ENCODE data around the gene TRIP13.
"Not testable (repeated sequence)": the region's sequence is repeated elsewhere in the genome, so short reads cannot be mapped to it uniquely, and the experiment has no call there.

TRIP13 gene

GRCh38 chr5:909994-910768 is 17.5 kb downstream of the TRIP13 start:
- peaks cover 6% of the 10 kb centered on the region; the same call in 1 of the 2 replicates for H4K20me1 ChIP-seq
- no peaks in the 10 kb centered on the region for H3K9me3 ChIP-seq
- no peak overlapping the region for H3K4me3 ChIP-seq
- peak overlapping the region; percentile 26; the same call in 1 of the 2 replicates for H3K27ac ChIP-seq
- H3K4me1 ChIP-seq = peaks cover 15% of the 10 kb centered on the region
- H3K9ac ChIP-seq = peak overlapping the region; percentile 29; the same call in 1 of the 2 replicates
- no peaks in the 10 kb centered on the region for H3K27me3 ChIP-seq
- H3K36me3 ChIP-seq = peaks cover 90% of the 10 kb centered on the region
- TF ChIP-seq Cebpa-rat (IDR thresholded peaks at IDR 0.05) = no peak
- peak overlapping the region; percentile 34; the same call in 1 of the 2 replicates for H3K4me2 ChIP-seq

GRCh38 chr5:910769-911160 is 18.1 kb downstream of the TRIP13 start:
- no peak overlapping the region for H3K4me3 ChIP-seq
- H4K20me1 ChIP-seq = peaks cover 6% of the 10 kb centered on the region; the same call in 1 of the 2 replicates
- H3K36me3 ChIP-seq = peaks cover 90% of the 10 kb centered on the region
- no peak for TF ChIP-seq Cebpa-rat (IDR thresholded peaks at IDR 0.05)
- peak overlapping the region; percentile 34; the same call in 1 of the 2 replicates for H3K4me2 ChIP-seq
- H3K27me3 ChIP-seq = no peaks in the 10 kb centered on the region
- H3K27ac ChIP-seq = peak overlapping the region; percentile 26; the same call in 1 of the 2 replicates
- H3K9me3 ChIP-seq = no peaks in the 10 kb centered on the region
- peaks cover 10% of the 10 kb centered on the region for H3K4me1 ChIP-seq
- H3K9ac ChIP-seq = peak overlapping the region; percentile 29; the same call in 1 of the 2 replicates

- Histone ChIP-seq H3K27me3 (no peaks in the 10 kb centered on the region), H3K4me3 (no peak overlapping the region), H3K4me1 (peaks cover 8% of the 10 kb centered on the region), H4K20me1 (peaks cover 6% of the 10 kb centered on the region; the same call in 1 of the 2 replicates), H3K9me3 (no peaks in the 10 kb centered on the region), H3K4me2 (no peak overlapping the region), H3K27ac (no peak overlapping the region), H3K36me3 (peaks cover 90% of the 10 kb centered on the region), H3K9ac (no peak overlapping the region)
- TF ChIP-seq Cebpa-rat (IDR thresholded peaks at IDR 0.05) = no peak
Observed at GRCh38 chr5:911601-912000, 18.9 kb downstream of the TRIP13 start.

GRCh38 chr5:912280-913091 is 19.8 kb downstream of the TRIP13 start:
- TF ChIP-seq Cebpa-rat (IDR thresholded peaks at IDR 0.05) = no peak
- peaks cover 8% of the 10 kb centered on the region for H3K4me1 ChIP-seq
- no peak overlapping the region for H3K9ac ChIP-seq
- H3K27me3 ChIP-seq = no peaks in the 10 kb centered on the region
- peaks cover 6% of the 10 kb centered on the region; the same call in 1 of the 2 replicates for H4K20me1 ChIP-seq
- H3K4me3 ChIP-seq = no peak overlapping the region
- peaks cover 90% of the 10 kb centered on the region for H3K36me3 ChIP-seq
- no peak overlapping the region for H3K27ac ChIP-seq
- no peak overlapping the region for H3K4me2 ChIP-seq
- H3K9me3 ChIP-seq = no peaks in the 10 kb centered on the region

GRCh38 chr5:914174-914573 is 21.5 kb downstream of the TRIP13 start:
- no peak overlapping the region for H3K4me2 ChIP-seq
- H3K4me1 ChIP-seq = peaks cover 8% of the 10 kb centered on the region
- no peak overlapping the region for H3K9ac ChIP-seq
- no peaks in the 10 kb centered on the region for H3K9me3 ChIP-seq
- no peaks in the 10 kb centered on the region for H3K27me3 ChIP-seq
- TF ChIP-seq Cebpa-rat (IDR thresholded peaks at IDR 0.05) = no peak
- no peak overlapping the region for H3K27ac ChIP-seq
- peaks cover 6% of the 10 kb centered on the region; the same call in 1 of the 2 replicates for H4K20me1 ChIP-seq
- no peak overlapping the region for H3K4me3 ChIP-seq
- H3K36me3 ChIP-seq = peaks cover 89% of the 10 kb centered on the region

GRCh38 chr5:914612-915011 is 21.9 kb downstream of the TRIP13 start:
- H3K4me3 ChIP-seq = no peak overlapping the region
- H3K36me3 ChIP-seq = peaks cover 86% of the 10 kb centered on the region
- no peaks in the 10 kb centered on the region for H3K27me3 ChIP-seq
- H3K9ac ChIP-seq = no peak overlapping the region
- TF ChIP-seq Cebpa-rat (IDR thresholded peaks at IDR 0.05) = no peak
- H4K20me1 ChIP-seq = peaks cover 6% of the 10 kb centered on the region; the same call in 1 of the 2 replicates
- H3K9me3 ChIP-seq = no peaks in the 10 kb centered on the region
- H3K4me2 ChIP-seq = no peak overlapping the region
- no peak overlapping the region for H3K27ac ChIP-seq
- peaks cover 8% of the 10 kb centered on the region for H3K4me1 ChIP-seq

- Histone ChIP-seq H3K9ac (0 out of 2 replicates have a peak overlapping the region, but pooled peaks have one; percentile 1), H3K36me3 (peaks cover 79% of the 10 kb centered on the region)
- not testable (repeated sequence) for H3K4me1 ChIP-seq, H3K4me2 ChIP-seq, H3K4me3 ChIP-seq, H4K20me1 ChIP-seq, H3K27ac ChIP-seq, H3K9me3 ChIP-seq, H3K27me3 ChIP-seq
Observed at GRCh38 chr5:915346-915745, 22.7 kb downstream of the TRIP13 start.

- Histone ChIP-seq H3K4me2 (no peak overlapping the region), H3K36me3 (peaks cover 73% of the 10 kb centered on the region), H3K4me3 (no peak overlapping the region), H3K27ac (no peak overlapping the region), H3K4me1 (peaks cover 2% of the 10 kb centered on the region), H4K20me1 (peaks cover 6% of the 10 kb centered on the region; the same call in 1 of the 2 replicates), H3K9me3 (no peaks in the 10 kb centered on the region), H3K27me3 (no peaks in the 10 kb centered on the region), H3K9ac (0 out of 2 replicates have a peak overlapping the region, but pooled peaks have one; percentile 1)
- no peak for TF ChIP-seq Cebpa-rat (IDR thresholded peaks at IDR 0.05)
Observed at GRCh38 chr5:915946-916345, 23.3 kb downstream of the TRIP13 start.

- Histone ChIP-seq H3K9me3 (no peaks in the 10 kb centered on the region), H3K4me1 (no peaks in the 10 kb centered on the region), H3K4me2 (no peak overlapping the region), H3K4me3 (no peak overlapping the region), H3K27me3 (no peaks in the 10 kb centered on the region), H3K27ac (no peak overlapping the region), H4K20me1 (peaks cover 6% of the 10 kb centered on the region; the same call in 1 of the 2 replicates), H3K36me3 (peaks cover 73% of the 10 kb centered on the region), H3K9ac (peak overlapping the region; percentile 4; the same call in 1 of the 2 replicates)
- TF ChIP-seq Cebpa-rat (IDR thresholded peaks at IDR 0.05) = no peak
Observed at GRCh38 chr5:916441-917293, 24.0 kb downstream of the TRIP13 start.

- not testable (repeated sequence) for H3K9me3 ChIP-seq, H3K27ac ChIP-seq, H3K9ac ChIP-seq, H3K4me2 ChIP-seq, H3K27me3 ChIP-seq, H3K4me3 ChIP-seq, H3K4me1 ChIP-seq, H4K20me1 ChIP-seq
- H3K36me3 ChIP-seq = peaks cover 64% of the 10 kb centered on the region
Observed at GRCh38 chr5:918717-919116, 26.0 kb downstream of the TRIP13 start.
